ENCODE data around the gene CXCR2.

Gene CXCR2

DNA sequence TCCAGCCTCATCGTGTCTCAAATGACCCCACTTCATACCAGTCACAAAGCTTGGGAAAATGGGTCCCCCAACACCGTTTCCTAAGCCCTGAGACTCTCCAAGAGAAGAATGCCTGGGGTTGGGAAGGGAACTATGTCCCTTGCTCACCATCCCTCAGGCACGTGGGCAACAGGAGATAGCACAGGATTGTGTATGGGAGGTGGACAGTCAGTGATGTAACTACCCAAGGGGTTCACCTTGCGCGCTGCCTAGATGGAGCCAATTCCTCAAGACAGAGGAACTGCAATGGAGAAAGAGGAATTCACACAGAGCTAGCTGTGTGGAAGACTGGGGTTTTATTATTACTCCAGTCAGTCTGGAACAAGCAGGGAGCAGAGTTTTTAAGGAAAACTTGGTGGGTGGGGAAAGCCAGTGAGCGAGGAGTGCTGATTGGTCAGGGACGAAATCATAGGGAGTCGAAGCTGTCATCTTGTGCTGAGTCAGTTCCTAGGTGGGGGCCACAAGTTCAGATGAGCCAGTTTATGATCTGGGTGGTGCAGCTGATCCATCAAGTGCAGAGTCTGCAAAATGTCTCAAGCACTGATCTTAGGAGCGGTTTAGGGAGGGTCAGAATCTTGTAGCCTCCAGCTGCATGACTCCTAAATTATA, 54.8 kb downstream of the CXCR2 start:
- Histone ChIP-seq H3K9ac (ENCODE audit: low read length) (no peak overlapping the region), H3K4me2 (ENCODE audit: low read depth, low read length, poor library complexity, severe bottlenecking) (no peak overlapping the region), H4K20me1 (ENCODE audit: low read depth, low read length) (no peaks in the 10 kb centered on the region), H3K4me3 (ENCODE audit: insufficient read depth, low read length, poor library complexity, severe bottlenecking) (no peak overlapping the region), H3K79me2 (ENCODE audit: insufficient read depth, low read length) (no peaks in the 10 kb centered on the region), H3F3A (ENCODE audit: insufficient read depth) (no peaks in the 10 kb centered on the region), H3K27me3 (ENCODE audit: low read length) (no peaks in the 10 kb centered on the region), H3K9me2 (replicated peaks; ENCODE audit: insufficient read depth, low read length) (no peaks in the 10 kb centered on the region), H3K27ac (ENCODE audit: low read depth, low read length) (no peak overlapping the region), H3K36me3 (ENCODE audit: low read length) (no peaks in the 10 kb centered on the region), H2AFZ (ENCODE audit: low read depth, low read length, severe bottlenecking) (no peak overlapping the region), H3K9me3 (ENCODE audit: insufficient read depth, low read length) (no peaks in the 10 kb centered on the region)
- TF ChIP-seq, protein P1, sequence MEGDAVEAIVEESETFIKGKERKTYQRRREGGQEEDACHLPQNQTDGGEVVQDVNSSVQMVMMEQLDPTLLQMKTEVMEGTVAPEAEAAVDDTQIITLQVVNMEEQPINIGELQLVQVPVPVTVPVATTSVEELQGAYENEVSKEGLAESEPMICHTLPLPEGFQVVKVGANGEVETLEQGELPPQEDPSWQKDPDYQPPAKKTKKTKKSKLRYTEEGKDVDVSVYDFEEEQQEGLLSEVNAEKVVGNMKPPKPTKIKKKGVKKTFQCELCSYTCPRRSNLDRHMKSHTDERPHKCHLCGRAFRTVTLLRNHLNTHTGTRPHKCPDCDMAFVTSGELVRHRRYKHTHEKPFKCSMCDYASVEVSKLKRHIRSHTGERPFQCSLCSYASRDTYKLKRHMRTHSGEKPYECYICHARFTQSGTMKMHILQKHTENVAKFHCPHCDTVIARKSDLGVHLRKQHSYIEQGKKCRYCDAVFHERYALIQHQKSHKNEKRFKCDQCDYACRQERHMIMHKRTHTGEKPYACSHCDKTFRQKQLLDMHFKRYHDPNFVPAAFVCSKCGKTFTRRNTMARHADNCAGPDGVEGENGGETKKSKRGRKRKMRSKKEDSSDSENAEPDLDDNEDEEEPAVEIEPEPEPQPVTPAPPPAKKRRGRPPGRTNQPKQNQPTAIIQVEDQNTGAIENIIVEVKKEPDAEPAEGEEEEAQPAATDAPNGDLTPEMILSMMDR (IDR thresholded peaks at IDR 0.05; ENCODE audit: insufficient read depth, low read length, poor library complexity, severe bottlenecking) = no peak
- TF ChIP-seq EZH2phosphoT487 (conservative IDR thresholded peaks at IDR 0.05; ENCODE audit: low read length) = no peak

- no peaks in the 10 kb centered on the region for H3K9me3 ChIP-seq (ENCODE audit: insufficient read depth, low read length)
- no peak overlapping the region for H2AFZ ChIP-seq (ENCODE audit: low read depth, low read length, severe bottlenecking)
- no peaks in the 10 kb centered on the region for H3K79me2 ChIP-seq (ENCODE audit: insufficient read depth, low read length)
- H3K27ac ChIP-seq (ENCODE audit: low read depth, low read length) = no peak overlapping the region
- H3K9ac ChIP-seq (ENCODE audit: low read length) = no peak overlapping the region
- H3K4me2 ChIP-seq (ENCODE audit: low read depth, low read length, poor library complexity, severe bottlenecking) = no peak overlapping the region
- no peaks in the 10 kb centered on the region for H3K27me3 ChIP-seq (ENCODE audit: low read length)
- H4K20me1 ChIP-seq (ENCODE audit: low read depth, low read length) = no peaks in the 10 kb centered on the region
- H3F3A ChIP-seq (ENCODE audit: insufficient read depth) = no peaks in the 10 kb centered on the region
- TF ChIP-seq, protein P1 (IDR thresholded peaks at IDR 0.05; ENCODE audit: insufficient read depth, low read length, poor library complexity, severe bottlenecking) = no peak
- no peak for TF ChIP-seq EZH2phosphoT487 (conservative IDR thresholded peaks at IDR 0.05; ENCODE audit: low read length)
- H3K4me3 ChIP-seq (ENCODE audit: insufficient read depth, low read length, poor library complexity, severe bottlenecking) = no peak overlapping the region
- no peaks in the 10 kb centered on the region for H3K36me3 ChIP-seq (ENCODE audit: low read length)
- no peaks in the 10 kb centered on the region for H3K9me2 ChIP-seq (replicated peaks; ENCODE audit: insufficient read depth, low read length)
These were observed 58.5 kb downstream of the CXCR2 start for GRCh38 chr2:218184331-218184730.

DNA sequence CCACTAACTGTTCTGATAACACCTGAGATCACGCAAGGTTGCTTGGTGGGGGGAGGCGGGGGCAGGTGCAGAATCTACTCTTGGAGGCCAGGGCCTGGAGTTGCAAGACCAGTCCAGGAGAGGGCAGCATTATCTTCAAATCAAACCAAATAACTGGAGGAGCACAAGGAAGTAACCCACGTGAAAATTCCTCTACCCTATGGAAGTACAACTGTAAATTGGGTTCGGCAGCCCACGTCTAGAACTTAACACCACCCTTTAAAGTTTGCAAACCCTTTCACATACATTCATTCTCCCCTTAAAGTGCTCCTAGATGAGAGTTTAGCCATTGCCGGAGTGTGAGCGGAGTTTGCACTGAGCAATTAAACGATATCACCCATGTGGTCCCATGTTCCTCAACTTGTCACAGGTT, 60.5 kb downstream of the CXCR2 start:
- Histone ChIP-seq H3K9ac (ENCODE audit: low read length) (no peak overlapping the region), H3K4me3 (ENCODE audit: insufficient read depth, low read length, poor library complexity, severe bottlenecking) (no peak overlapping the region), H3K36me3 (ENCODE audit: low read length) (no peaks in the 10 kb centered on the region)

More for the DNA sequence above, 60.5 kb downstream of the CXCR2 start:
- H2AFZ ChIP-seq (ENCODE audit: low read depth, low read length, severe bottlenecking) = peak overlapping the region; percentile 77
- TF ChIP-seq, protein P1 (IDR thresholded peaks at IDR 0.05; ENCODE audit: insufficient read depth, low read length, poor library complexity, severe bottlenecking) = peak; percentile 82
- no peak for TF ChIP-seq EZH2phosphoT487 (conservative IDR thresholded peaks at IDR 0.05; ENCODE audit: low read length)
- no peaks in the 10 kb centered on the region for H3K27me3 ChIP-seq (ENCODE audit: low read length)
- no peaks in the 10 kb centered on the region for H3K9me2 ChIP-seq (replicated peaks; ENCODE audit: insufficient read depth, low read length)
- no peak overlapping the region for H3K4me2 ChIP-seq (ENCODE audit: low read depth, low read length, poor library complexity, severe bottlenecking)
- H3K27ac ChIP-seq (ENCODE audit: low read depth, low read length) = no peak overlapping the region
- no peaks in the 10 kb centered on the region for H3K79me2 ChIP-seq (ENCODE audit: insufficient read depth, low read length)
- H3F3A ChIP-seq (ENCODE audit: insufficient read depth) = no peaks in the 10 kb centered on the region
- H3K9me3 ChIP-seq (ENCODE audit: insufficient read depth, low read length) = no peaks in the 10 kb centered on the region
- no peaks in the 10 kb centered on the region for H4K20me1 ChIP-seq (ENCODE audit: low read depth, low read length)
